Lower leg skin (tissue), 3 donors: ENCODE results near the gene SLC22A23.

Experiments
- POLR2A ChIP-seq, 2 donors: fragments of 450-650 bp; IDR thresholded peaks; one replicate each; pipeline ENCODE4 v1.6.1; 2016 to 2017; ENCODE audit warnings: antibody characterized with exemption in 2 of 2, mild to moderate bottlenecking in 1 of 2, moderate library complexity in 1 of 2
- TF ChIP-seq, protein P1 (sequence below), 3 donors: fragments of 450-650 bp; IDR thresholded peaks; one replicate each; pipeline ENCODE4 v1.5.1; 2016; ENCODE audit warnings: antibody characterized with exemption in 3 of 3, mild to moderate bottlenecking in 3 of 3, moderate library complexity in 2 of 3

DNA sequence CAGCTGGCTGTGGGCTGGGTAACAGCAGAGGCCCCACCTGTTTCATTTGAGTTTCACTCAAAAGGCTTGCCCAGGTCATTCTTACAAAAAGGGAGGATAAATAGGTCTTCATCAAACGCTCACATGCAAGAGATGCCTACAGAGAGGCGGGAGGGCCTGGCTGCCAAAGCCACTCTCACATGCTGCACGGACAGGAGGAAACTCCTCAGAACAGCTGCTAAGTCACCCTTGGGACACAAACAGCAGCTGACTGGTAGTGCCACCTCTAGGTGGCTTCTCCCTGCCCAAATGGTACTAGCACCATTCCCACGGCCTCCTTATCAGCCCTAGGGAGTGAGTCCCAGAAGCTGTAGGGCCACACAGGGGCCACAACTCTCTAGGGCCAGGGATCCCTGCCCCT, 23.8 kb downstream of the SLC22A23 start:
- TF ChIP-seq, protein P1, sequence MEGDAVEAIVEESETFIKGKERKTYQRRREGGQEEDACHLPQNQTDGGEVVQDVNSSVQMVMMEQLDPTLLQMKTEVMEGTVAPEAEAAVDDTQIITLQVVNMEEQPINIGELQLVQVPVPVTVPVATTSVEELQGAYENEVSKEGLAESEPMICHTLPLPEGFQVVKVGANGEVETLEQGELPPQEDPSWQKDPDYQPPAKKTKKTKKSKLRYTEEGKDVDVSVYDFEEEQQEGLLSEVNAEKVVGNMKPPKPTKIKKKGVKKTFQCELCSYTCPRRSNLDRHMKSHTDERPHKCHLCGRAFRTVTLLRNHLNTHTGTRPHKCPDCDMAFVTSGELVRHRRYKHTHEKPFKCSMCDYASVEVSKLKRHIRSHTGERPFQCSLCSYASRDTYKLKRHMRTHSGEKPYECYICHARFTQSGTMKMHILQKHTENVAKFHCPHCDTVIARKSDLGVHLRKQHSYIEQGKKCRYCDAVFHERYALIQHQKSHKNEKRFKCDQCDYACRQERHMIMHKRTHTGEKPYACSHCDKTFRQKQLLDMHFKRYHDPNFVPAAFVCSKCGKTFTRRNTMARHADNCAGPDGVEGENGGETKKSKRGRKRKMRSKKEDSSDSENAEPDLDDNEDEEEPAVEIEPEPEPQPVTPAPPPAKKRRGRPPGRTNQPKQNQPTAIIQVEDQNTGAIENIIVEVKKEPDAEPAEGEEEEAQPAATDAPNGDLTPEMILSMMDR (IDR thresholded peaks at IDR 0.05), result no peak
- TF ChIP-seq POLR2A (IDR thresholded peaks at IDR 0.05), result no peak
